HG03558 (cell line): ENCODE data around the gene UPF2.

Experiments
- ATAC-seq: cut with Tn5 transposase; IDR thresholded peaks from one replicate; pipeline ENCODE4 v1.9.1; 2021; ENCODE audit warnings: moderate number of reproducible peaks; ENCODE audit not compliant: unreplicated experiment; ENCODE audit errors: extremely low read depth

UPF2 gene

GRCh38 chr10:11887381-11888227, 155.0 kb downstream of the UPF2 start:
- no peak for ATAC-seq

- no peak for ATAC-seq
Measured at GRCh38 chr10:11886851-11887250, 155.8 kb downstream of the UPF2 start.

- ATAC-seq, result no peak
Measured at GRCh38 chr10:11886138-11886474, 156.5 kb downstream of the UPF2 start.

- no peak for ATAC-seq
Measured at GRCh38 chr10:11885437-11886137, 157.0 kb downstream of the UPF2 start.

GRCh38 chr10:11884706-11885423, 157.7 kb downstream of the UPF2 start:
- no peak for ATAC-seq

GRCh38 chr10:11882646-11883375, 159.8 kb downstream of the UPF2 start:
- no peak for ATAC-seq

- ATAC-seq, result no peak
Measured at GRCh38 chr10:11881477-11882417, 160.9 kb downstream of the UPF2 start.

GRCh38 chr10:11881030-11881476, 161.6 kb downstream of the UPF2 start:
- no peak for ATAC-seq

GRCh38 chr10:11880151-11881029, 162.2 kb downstream of the UPF2 start:
- ATAC-seq, result no peak

GRCh38 chr10:11879387-11880094, 163.1 kb downstream of the UPF2 start:
- no peak for ATAC-seq

- ATAC-seq, result no peak
Measured at GRCh38 chr10:11878776-11879175, 163.8 kb downstream of the UPF2 start.

- ATAC-seq, result no peak
Measured at GRCh38 chr10:11877591-11877905, 165.1 kb downstream of the UPF2 start.

- ATAC-seq, result no peak
Measured at GRCh38 chr10:11876805-11877590, 165.6 kb downstream of the UPF2 start.

GRCh38 chr10:11876324-11876723, 166.3 kb downstream of the UPF2 start:
- no peak for ATAC-seq

- no peak for ATAC-seq
Measured at GRCh38 chr10:11875494-11876281, 166.9 kb downstream of the UPF2 start.
